NCI-H2227 (cell line): ENCODE results near the gene TP53.
"Not testable (repeated sequence)": the region's sequence is repeated elsewhere in the genome, so short reads cannot be mapped to it uniquely, and the experiment has no call there.

Experiments
- DNase-seq: peaks from one replicate; lab custom pipeline; 2025; ENCODE audit not compliant: unreplicated experiment; lab: John Stamatoyannopoulos, UW

TP53 gene

DNA sequence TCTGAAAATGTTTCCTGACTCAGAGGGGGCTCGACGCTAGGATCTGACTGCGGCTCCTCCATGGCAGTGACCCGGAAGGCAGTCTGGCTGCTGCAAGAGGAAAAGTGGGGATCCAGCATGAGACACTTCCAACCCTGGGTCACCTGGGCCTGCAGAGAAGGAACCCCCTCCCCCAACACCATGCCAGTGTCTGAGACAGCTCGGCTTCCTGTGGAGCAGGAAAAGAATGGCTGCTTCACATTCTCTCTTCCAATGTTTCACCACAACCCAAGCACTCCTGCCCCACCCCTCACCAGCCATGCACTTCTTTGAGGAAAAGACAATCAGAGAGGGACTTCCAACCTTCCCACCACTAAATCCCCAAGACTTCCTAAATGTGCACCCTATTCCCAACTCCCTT, 10.8 kb downstream of the TP53 start:
- no peak for DNase-seq

DNA sequence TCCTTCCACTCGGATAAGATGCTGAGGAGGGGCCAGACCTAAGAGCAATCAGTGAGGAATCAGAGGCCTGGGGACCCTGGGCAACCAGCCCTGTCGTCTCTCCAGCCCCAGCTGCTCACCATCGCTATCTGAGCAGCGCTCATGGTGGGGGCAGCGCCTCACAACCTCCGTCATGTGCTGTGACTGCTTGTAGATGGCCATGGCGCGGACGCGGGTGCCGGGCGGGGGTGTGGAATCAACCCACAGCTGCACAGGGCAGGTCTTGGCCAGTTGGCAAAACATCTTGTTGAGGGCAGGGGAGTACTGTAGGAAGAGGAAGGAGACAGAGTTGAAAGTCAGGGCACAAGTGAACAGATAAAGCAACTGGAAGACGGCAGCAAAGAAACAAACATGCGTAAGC, 12.4 kb downstream of the TP53 start:
- DNase-seq, result no peak

DNA sequence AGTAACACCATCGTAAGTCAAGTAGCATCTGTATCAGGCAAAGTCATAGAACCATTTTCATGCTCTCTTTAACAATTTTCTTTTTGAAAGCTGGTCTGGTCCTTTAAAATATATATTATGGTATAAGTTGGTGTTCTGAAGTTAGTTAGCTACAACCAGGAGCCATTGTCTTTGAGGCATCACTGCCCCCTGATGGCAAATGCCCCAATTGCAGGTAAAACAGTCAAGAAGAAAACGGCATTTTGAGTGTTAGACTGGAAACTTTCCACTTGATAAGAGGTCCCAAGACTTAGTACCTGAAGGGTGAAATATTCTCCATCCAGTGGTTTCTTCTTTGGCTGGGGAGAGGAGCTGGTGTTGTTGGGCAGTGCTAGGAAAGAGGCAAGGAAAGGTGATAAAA, 14.1 kb downstream of the TP53 start:
- DNase-seq, result peak; percentile 14

DNA sequence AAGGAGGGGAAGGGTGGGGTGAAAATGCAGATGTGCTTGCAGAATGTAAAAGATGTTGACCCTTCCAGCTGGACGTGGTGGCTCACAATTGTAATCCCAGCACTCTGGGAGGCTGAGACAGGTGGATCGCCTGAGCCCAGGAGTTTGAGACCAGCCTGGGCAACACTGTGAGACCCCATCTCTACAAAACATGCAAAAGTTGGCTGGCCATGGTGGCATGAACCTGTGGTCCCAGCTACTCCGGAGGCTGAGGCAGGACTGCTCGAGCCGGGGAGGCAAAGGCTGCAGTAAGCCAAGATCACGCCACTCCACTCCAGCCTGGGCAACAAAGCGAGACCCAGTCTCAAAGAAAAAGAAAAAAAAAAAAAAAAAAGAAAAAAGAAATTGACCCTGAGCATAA, 18.8 kb downstream of the TP53 start:
- DNase-seq, result no peak

DNA sequence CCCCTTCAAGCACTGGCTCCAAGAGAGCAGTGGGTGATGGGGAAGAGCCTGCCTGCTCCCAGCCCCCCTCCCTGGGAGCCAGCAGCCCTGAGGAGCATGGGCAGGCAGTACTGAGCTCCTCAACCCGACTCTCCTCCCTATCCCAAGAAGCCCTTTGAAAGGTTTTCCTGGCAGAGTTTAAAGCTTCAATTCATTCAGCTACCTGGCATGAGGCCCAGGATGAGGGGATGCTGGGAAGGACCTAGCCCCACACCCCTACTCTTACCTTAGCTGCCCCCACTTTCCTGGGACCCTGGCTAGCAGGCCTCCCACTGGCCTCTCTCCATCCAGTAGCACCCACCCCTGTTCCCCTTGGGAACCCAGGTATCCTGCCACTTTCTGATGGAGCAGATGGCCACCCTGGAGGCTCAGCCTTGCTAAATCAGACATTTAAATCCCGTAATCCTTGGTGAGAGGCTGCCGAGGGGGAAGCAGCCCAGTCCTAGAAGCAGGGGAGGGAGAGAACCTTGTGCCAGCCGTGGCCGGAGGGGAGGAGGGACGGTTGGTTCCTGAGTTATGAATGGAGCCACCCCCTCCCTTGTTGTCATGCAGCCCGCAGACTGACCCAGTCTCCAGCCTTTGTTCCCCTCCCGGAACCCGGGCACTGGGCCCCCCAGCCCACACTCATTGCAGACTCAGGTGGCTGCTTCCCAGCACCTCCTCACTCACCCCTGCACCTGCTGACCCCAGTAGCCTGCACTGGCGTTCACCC, 19.5 kb downstream of the TP53 start:
- DNase-seq, result peak; percentile 7

DNA sequence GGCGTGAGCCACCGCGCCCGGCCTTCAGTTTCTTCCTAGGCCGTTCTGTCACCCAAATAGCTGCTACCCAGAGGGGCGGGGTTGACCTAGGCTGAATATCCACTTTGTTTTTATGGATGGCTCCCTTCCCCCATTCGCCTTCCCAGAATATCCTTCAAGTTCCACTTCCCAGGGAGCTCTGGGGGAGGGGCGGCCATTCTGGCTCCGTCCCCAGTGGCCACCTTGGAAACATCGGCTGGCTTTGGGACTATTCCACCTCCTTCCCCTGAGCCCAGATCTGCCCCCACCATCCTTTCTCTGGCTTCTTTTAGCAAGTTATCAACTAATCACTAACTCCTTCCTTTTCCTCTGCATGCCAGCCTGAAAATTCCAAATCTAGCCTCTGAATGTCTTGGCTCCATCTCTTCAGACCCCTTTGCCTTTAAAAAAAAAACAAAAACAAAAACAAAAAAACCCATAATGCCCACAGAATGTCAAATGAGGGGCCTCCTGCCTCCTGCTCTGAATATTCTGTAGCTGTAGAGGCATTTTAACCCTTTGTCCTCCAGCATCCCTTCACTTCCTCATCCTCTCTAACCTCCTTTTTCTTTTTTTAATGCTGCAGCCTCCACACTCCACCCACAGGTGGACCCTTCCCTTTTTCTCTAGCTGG, 30.2 kb downstream of the TP53 start:
- peak; percentile 36 for DNase-seq

DNA sequence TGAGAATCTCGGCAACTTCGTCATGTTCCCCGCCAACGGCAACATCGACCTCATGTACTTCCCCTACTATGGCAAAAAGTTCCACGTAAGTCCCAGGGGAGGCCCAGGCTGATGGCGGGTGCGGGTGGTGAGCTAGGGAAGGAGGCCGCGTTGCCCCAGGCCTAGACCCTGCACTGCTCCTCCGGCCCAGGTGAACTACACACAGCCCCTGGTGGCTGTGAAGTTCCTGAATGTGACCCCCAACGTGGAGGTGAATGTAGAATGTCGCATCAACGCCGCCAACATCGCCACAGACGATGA, 31.8 kb downstream of the TP53 start:
- DNase-seq, result no peak

DNA sequence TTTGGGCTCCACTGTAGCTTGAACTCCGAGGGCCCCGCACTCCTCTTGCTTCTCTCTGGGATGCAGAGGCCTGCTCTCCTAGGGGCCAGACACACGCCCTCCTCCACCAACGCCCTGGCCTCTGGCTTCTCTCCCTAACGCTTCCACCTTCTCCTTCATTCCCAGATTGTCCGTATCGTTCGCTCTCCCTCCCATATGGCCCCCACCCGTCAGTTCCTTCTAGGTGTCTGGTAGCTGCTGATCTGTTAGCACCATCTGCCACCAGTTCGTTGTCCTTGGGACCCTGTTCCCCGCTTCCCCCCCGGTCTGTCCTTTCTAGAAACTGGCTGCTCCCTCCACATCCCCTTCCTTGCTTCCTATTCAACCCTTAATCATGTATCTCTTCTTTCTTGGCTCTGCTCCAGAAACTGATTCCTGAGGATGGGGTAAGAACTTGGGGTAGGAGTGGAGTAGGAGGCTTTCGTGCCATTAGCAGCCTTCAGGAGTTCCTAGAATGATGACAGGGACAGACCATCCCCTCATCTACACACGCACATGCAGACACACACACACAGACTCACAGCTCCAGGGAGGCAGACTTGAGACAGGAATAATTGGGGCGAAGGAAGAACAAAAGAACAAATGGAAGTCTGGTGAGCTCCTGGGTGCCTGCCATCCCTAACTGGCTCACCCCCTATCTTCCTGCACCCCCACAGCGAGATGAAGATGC, 32.3 kb downstream of the TP53 start:
- DNase-seq, result peak; percentile 22

DNA sequence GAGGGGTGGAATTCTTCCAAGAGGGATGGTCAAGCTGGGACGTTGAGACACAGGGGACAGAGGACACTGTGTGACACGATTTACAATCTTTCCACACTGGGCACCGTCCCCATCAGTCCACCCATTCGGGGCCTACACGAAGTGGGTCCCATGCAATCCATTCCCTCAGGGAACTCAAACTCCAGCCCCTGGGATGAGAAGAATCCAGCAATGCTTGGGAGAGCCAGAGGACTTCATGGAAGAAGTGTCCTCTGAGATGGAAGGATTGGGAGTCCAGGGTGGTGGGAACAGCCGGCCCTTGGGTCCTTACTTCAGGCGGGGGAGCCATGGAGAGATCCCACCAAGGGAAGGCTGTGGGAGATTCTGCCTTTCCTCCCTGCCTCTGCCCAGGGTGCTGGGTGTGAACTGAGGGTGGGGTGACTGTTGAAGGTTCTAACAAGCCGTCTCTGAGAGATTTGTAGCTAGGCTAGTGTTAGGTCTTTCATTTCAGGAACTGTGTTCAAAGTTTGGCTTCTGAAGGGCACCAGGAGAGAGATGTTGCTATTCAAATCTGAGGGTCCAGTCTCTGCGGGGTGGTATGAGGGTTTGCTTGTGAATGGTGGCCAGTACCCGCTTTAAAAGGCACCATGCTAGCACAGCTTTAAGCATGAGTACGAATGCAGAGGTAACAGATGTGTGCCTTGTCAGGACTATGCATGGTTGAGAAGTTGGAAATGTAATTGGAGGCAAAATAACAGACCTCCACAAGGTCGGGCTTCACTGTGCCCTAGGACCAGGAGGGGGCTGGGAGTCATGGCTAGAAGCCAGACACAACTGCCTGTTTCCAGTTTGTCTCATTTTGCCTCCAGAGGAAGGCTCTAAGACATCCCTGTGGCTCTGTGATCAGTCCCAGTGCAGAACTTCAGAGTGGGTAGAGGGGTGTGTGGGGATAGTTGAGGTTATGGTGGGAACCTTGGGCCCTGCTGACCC, 34.6 kb downstream of the TP53 start:
- no peak for DNase-seq

DNA sequence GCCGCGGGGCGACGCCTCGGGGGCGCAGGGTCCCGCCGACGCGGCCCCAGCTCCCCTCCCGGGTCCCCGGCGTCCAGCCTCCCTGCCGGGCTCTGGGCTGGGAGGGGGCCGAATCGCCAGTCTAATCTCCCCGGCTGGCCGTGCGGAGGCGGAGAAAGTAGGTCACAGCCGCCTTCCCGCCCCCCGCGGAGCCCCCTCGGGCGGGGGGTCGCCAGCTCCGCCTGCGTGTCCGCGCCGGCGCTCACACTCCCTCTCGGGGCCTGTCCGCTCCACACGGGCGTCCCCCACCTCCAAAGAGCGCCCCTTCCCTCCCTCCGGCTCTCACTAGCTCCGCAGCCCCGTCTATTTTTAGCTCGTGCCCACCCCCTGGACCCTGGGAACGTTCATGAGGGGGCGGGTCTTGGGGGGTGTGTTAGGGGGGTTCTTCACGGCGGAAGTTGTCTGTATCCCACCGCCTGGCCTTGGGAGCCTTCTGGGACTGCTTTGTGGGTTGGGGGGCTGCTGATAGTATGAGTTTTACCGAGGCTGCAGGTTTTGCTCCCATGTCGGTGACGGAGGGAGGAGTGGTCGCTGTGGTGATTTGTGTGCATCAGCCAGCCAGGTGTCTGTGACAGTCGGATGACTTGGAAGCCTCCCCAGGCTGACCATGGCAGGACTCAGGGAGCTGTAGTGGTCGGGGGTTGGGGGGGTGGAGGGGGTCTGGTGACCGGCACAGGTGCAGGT, 35.5 kb downstream of the TP53 start:
- DNase-seq, result peak; percentile 75

DNA sequence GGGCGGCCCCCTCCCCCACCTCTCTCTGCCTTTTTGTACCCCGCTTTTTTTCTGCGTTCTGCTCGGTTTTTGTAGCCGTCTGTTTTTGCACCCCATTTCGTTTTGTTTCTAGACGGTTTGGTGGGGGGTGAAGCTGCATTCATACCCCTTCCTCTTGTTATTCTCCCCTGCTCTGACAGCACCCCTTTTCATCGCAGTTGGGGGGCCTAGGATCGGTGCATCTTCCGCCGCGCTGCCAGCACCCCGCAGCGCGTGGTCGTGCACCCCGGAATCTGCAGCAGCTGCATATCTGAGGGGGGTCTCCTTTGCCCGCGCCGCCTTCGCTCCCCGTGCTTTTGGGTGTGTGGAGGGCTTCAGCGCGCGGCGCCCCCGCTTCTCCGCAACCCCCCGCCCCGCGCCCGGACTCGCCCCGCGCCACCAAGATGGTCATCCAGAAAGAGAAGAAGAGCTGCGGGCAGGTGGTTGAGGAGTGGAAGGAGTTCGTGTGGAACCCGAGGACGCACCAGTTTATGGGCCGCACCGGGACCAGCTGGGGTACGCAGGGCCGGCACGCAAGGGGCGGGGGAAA, 36.1 kb downstream of the TP53 start:
- DNase-seq, result no peak

DNA sequence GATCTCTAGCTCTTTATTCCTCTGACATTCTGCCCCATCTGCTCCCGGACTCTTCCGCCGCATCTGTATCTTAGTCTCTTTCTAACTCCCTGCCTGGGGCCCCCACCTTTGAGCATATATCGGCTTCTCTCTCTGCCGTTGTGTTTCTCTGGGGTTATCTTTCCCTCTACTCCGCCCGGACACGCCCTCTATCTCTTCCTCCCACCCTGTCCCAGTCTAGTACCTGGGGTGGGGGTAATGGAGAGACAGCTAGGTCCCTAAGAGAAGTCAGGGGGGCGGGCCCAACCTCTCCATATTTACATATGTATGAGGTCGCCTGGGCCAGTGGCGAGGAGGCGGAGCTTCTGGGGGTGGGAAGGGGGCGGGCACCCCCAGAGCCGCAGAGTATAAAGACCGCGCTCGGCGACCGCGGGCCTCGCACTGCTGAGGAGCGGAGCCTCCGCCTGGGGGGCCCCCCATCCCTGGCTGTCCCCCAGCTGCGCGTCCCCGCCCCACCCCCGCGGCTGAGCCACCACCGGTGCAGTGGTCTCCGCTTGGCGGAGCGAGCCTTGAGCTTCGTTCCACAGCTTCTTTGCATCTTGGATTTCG, 36.7 kb downstream of the TP53 start, which contains the start of gene ATP1B2:
TSS of gene ATP1B2 (plus strand) at position 418 of the 588 bp plus-strand sequence. CDS start 593 bp downstream, outside the sequence.
- DNase-seq, result peak; percentile 90

DNA sequence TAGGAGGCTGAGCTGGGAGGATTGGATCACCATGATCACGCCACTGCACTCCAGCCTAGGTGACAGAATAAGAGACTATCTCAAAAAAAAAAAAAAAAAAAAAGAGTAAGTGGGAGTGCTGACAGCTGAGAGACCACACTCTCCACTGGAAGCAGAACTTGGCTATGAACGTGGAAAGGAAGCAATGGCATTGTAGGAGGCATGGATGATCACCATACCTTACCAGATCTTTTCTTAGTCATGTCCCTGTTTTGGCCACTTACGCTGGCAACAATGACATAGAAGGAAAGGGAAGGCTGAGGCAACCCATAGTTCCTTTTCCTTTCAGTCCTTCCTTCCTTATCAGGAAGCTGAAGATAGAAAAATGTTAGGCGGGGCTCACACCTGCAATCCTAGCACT, 40.3 kb downstream of the TP53 start:
- no peak for DNase-seq

DNA sequence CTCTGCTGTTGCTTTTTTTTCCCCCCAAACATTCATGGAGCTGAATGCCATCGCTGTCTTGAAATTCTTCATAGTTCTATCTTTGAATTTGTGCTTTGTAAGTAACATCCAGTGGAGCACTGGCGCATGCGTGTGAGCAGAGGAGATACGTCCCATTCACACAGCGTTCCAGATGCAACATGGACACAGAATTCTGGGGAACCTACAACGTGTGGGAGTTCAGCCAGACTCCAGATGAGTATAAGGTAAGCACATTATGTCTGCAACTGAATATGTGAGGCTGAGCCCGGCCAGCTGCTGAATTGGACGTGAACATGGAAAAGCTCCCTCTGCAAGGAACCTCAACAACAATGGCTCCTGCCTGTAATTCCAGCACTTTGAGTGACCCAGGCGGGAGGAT, 40.8 kb downstream of the TP53 start:
- DNase-seq, result no peak

DNA sequence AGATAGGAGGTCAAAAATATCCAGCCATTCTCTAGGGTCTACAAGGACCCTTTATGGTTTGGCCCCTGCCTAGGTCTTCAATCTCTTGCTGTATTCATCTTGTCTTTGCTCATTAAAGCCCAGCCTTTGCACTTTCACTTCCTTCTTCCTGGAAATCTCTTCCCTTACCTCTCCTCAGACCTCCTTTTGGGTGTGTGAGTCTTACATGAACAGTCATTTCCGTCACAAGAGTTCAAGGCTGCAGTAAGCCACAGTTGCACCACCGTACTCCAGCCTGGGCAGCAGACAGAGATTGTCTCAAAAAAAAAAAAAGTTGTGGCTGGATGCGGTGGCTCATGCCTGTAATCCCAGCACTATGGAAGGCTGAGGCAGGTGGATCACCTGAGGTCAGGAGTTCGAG, 42.5 kb downstream of the TP53 start:
- no peak for DNase-seq

DNA sequence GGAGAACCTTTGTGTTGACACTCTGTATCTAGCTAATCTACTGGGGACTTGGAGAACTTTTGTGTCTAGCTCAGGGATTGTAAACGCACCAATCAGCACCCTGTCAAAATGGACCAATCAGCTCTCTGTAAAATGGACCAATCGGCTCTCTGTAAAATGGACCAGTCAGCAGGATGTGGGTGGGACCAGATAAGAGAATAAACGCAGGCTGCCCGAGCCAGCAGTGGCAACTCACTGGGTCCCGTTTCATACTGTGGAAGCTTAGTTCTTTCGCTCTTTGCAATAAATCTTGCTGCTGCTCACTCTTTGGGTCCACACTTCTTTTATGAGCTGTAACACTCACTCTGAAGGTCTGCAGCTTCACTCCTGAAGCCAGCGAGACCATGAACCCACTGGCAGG, 45.7 kb downstream of the TP53 start:
- not testable (repeated sequence) for DNase-seq

DNA sequence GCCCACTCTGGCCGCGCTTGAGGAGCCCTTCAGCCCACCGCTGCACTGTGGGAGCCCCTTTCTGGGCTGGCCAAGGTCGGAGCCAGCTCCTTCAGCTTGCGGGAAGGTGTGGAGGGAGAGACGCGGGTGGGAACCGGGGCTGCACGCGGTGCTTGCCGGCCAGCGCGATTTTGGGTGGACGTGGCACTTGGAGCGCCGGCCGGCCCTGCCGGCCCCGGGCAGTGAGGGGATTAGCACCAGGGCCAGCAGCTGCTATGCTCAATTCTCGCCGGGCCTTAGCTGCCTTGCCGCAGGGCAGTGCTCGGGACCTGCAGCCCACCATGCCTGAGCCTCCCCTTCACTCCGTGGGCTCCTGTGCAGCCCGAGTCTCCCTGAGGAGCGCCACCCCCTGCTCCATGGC, 46.5 kb downstream of the TP53 start:
- DNase-seq, result no peak

DNA sequence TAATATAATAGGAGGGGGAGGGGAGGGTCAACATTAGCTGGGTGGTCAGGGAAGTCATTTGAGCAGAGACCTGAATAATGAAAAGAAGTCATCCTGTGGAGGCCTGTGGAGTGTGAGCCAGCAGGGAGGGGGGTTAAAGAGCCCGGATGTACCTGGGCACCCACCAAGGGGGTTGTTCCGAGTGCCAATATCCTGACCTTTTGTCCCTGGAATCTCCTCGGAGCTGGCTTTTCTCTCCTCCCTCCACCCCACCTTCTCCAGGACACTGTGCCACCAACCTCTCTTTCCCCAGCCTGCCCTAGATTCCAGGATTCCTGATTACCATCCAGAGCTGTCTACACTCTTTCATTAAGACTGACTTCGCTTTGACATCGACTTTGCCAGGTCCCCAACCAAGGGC, 51.1 kb downstream of the TP53 start:
- no peak for DNase-seq

DNA sequence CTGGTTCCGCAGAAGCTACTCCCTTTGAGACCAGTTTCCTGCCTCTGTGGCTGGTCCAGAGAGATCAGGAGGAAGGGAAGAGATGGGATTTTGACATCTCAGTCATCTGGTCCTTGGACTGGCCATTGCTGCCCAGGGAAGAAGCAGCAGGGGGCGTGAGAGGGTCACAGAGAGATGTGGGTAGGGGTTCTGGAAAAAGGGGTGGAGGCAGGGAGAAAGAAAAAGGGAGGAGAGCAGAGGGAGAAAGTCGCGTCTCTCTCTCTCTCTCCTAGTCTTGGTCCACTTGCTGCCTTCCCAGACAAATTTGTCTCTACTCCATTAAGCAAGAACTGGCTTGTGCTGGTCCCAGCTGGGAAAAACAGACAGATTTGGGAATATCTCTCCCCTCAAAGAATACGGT, 52.9 kb downstream of the TP53 start:
- DNase-seq, result peak; percentile 39

DNA sequence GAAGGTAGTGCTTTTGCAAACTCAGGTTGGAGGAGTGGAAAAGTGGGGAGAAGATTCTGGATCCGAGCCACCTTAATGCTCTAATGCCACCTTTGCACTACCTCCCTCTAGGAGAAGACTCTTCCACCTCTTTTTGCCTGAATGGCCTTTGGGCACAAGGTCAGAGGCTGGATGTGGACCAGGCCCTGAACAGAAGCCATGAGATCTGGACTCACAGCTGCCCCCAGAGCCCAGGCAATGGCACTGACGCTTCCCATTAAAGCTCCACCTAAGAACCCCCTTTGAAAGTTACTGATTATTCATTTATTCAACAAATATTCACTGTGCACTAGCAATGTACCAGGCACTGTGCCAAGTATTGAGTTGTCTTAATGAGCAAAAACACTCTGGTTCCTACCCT, 54.2 kb downstream of the TP53 start:
- DNase-seq, result no peak
